T-cell (primary cell): Measurements from ENCODE around the gene WIPF2. TPM values are rescaled to one million over a fixed set of nuclear protein-coding genes. Genes with fewer than 3 reads are reported as not detected.
"Not testable (repeated sequence)": the region's sequence is repeated elsewhere in the genome, so short reads cannot be mapped to it uniquely, and the experiment has no call there.

ENCODE experiments used
- ATAC-seq, 4 experiments: fragments of 200-7000 bp in 3 of 4; fragments of 150-1000 bp in 1 of 4; cut with Tn5 transposase; replicated peaks in 1 of 4; 1 replicate in 3 of 4; 2 replicates in 1 of 4; pipeline ENCODE4 v1.10.0; 2021; ENCODE audit warnings: moderate library complexity in 3 of 4, mild to moderate bottlenecking in 2 of 4, moderate number of reproducible peaks in 1 of 4
- CTCF ChIA-PET, 2 donors: fragments of 300-600 bp; sonication (Branson Sonifier 250); formaldehyde crosslinking; loops; one replicate each; lab custom pipeline; 2022; ENCODE audit warnings: antibody characterized with exemption in 2 of 2; lab: Charles Lee
- POLR2A ChIA-PET, 2 donors: fragments of 300-600 bp; sonication (Branson Sonifier 250); formaldehyde crosslinking; loops; one replicate each; lab custom pipeline; 2022; ENCODE audit warnings: antibody characterized with exemption in 2 of 2; lab: Charles Lee
- DNase-seq, 35 experiments: peaks; one replicate each; pipeline versions ENCODE4 v3.0.0 to v3.0.0-alpha.2; 2013 to 2023
- H3K27ac ChIP-seq: one replicate; pipeline ENCODE4 v1.5.1; 2013; ENCODE audit warnings: low read length
- H3K27me3 ChIP-seq, 2 experiments: replicated peaks in 1 of 2; 1 replicate in 1 of 2; 2 replicates in 1 of 2; pipeline versions ENCODE4 v1.6.1 to v1.7.0; 2013; ENCODE audit warnings: low read length in 1 of 2, mixed read lengths in 1 of 2; ENCODE audit not compliant: control insufficient read depth in 2 of 2, insufficient read depth in 2 of 2; ENCODE audit errors: extremely low read depth in 1 of 2
- H3K36me3 ChIP-seq, 2 donors: 1 replicate in 1 of 2; 2 replicates in 1 of 2; pipeline versions ENCODE4 v1.6.1 to v1.7.0; 2013; ENCODE audit warnings: low read length in 1 of 2; ENCODE audit not compliant: control insufficient read depth in 2 of 2, insufficient read depth in 1 of 2; ENCODE audit errors: extremely low read depth in 1 of 2
- H3K4me1 ChIP-seq, 2 experiments: 1 replicate in 1 of 2; 2 replicates in 1 of 2; pipeline versions ENCODE4 v1.6.1 to v1.7.0; 2013; ENCODE audit warnings: low read length in 2 of 2, mixed read lengths in 1 of 2; ENCODE audit not compliant: insufficient read depth in 2 of 2, control insufficient read depth in 1 of 2; ENCODE audit errors: extremely low read depth in 1 of 2
- H3K4me3 ChIP-seq, 2 donors: 1 replicate in 1 of 2; 2 replicates in 1 of 2; pipeline versions ENCODE4 v1.5.1 to v1.7.0; 2013; ENCODE audit warnings: mild to moderate bottlenecking in 2 of 2, low read length in 1 of 2, moderate library complexity in 1 of 2; ENCODE audit not compliant: control insufficient read depth in 1 of 2; ENCODE audit errors: extremely low read depth in 1 of 2
- H3K9me3 ChIP-seq: 2 replicates; pipeline ENCODE4 v1.7.0; 2013
- H3K27ac Mint-ChIP-seq, 2 donors: one replicate each; pipeline ENCODE4 v1.8.0; 2020 to 2021; ENCODE audit warnings: mild to moderate bottlenecking in 2 of 2, mixed read lengths in 2 of 2
- H3K27me3 Mint-ChIP-seq, 2 donors: one replicate each; pipeline ENCODE4 v1.8.0; 2021 to 2022; ENCODE audit warnings: mixed read lengths in 2 of 2
- H3K36me3 Mint-ChIP-seq: one replicate; pipeline ENCODE4 v1.8.0; 2021; ENCODE audit warnings: mixed read lengths
- H3K4me1 Mint-ChIP-seq, 3 donors: one replicate each; pipeline ENCODE4 v1.8.0; 2020 to 2022; ENCODE audit warnings: mixed read lengths in 3 of 3, mild to moderate bottlenecking in 1 of 3
- H3K4me3 Mint-ChIP-seq, 3 donors: one replicate each; pipeline ENCODE4 v1.8.0; 2020 to 2022; ENCODE audit warnings: mild to moderate bottlenecking in 3 of 3, mixed read lengths in 3 of 3, moderate library complexity in 3 of 3
- H3K9me3 Mint-ChIP-seq, 3 donors: one replicate each; pipeline ENCODE4 v1.8.0; 2020 to 2022; ENCODE audit warnings: mixed read lengths in 3 of 3
- WGBS: methylation state at CpG from one replicate; pipeline ENCODE4 v1.1.5; 2013; ENCODE audit warnings: missing lambda C conversion rate; ENCODE audit not compliant: insufficient coverage; 5-methylcytosine and 5-hydroxymethylcytosine counted together
- total RNA-seq, 35 experiments: library from RNA in 6 of 35; stranded (reverse) in 6 of 35; fragments of 120-200 nt in 1 of 35; gene quantifications; one replicate each; pipeline versions ENCODE4 v1.2.1 to v1.2.4 and lab custom pipeline; 2013 to 2026

The WIPF2 gene
- total RNA-seq, 5 donors from 2014 or later (not counting 1 experiment from before 2014, with no cell fraction given), result 23.1 to 42.1 (median 32.1) TPM

DNA sequence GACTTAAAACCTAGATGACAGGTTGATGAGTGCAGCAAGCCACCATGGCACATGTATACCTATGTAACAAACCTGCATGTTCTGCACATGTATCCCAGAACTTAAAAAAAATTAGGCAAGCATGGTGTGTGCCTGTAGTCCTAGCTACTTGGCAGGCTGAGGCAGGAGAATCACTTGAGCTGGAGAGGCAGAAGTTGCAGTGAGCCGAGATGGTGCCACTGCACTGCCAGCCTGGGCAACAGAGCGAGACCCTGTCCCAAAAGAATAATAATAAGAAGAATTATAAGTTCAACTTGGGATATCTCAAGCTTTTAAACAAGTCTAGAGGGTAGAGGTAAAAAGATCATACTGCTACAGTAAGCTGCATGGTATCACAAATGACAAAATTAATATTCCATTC, 78.4 kb downstream of the WIPF2 start:
- no CpG with 5 or more reads among the region's 2 CpGs for WGBS
- H3K27me3 ChIP-seq, result no peaks in the 10 kb centered on the region
- no peak overlapping the region for H3K27ac Mint-ChIP-seq
- ChIA-PET CTCF (interaction anchor here in 1 of 2 donors (2.5 kb wide), 1 partner anchor 57 kb away, joined by 10 read pairs; no protein-coding TSS in a partner anchor), POLR2A (no interaction called here)
- no peaks in the 10 kb centered on the region for H3K4me1 ChIP-seq
- H3K4me3 ChIP-seq, result no peak overlapping the region
- no peak overlapping the region for H3K27ac ChIP-seq
- H3K9me3 Mint-ChIP-seq, result no peaks in the 10 kb centered on the region
- H3K4me1 Mint-ChIP-seq, result no peaks in the 10 kb centered on the region
- H3K36me3 Mint-ChIP-seq, result peaks cover 7% of the 10 kb centered on the region
- no peaks in the 10 kb centered on the region for H3K27me3 Mint-ChIP-seq
- DNase-seq (no peak), ATAC-seq (no peak)
- H3K36me3 ChIP-seq, result no peaks in the 10 kb centered on the region
- H3K4me3 Mint-ChIP-seq, result no peak overlapping the region
- no peaks in the 10 kb centered on the region for H3K9me3 ChIP-seq

DNA sequence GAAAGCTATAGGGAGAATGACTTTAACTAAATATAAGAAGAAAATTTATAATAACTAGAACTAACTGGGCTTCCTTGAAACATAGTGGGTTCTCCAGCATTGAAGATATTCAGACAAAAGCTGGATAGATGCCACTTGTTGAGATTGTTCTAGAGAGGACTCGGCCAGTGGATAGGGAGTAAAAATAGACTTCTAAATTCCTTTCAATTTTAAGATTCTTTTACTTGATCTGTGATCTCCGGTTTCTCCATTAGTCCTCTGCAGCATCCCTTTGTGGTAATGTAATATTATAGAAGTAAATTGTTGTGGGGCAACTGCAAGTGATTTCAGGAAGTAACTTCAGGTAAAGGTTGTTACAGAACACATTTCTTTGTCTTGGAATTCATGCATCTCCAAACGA, 79.6 kb downstream of the WIPF2 start:
- Mint-ChIP-seq H3K27me3 (no peaks in the 10 kb centered on the region), H3K27ac (no peak overlapping the region), H3K4me1 (peaks cover 7 to 10% (median 8%) of the 10 kb centered on the region in 3 donors), H3K4me3 (no peak overlapping the region), H3K36me3 (peaks cover 4% of the 10 kb centered on the region), H3K9me3 (no peaks in the 10 kb centered on the region)
- Histone ChIP-seq H3K36me3 (no peaks in the 10 kb centered on the region), H3K9me3 (no peaks in the 10 kb centered on the region), H3K4me3 (no peak overlapping the region), H3K4me1 (peaks cover 6 to 7% of the 10 kb centered on the region in 2 experiments), H3K27ac (no peak overlapping the region), H3K27me3 (no peaks in the 10 kb centered on the region)
- ChIA-PET CTCF (interaction anchor here (0.5 to 2.5 kb wide), 4 partner anchors 9 to 90 kb away, joined by 4 to 14 read pairs (median 8); no protein-coding TSS in a partner anchor), POLR2A (no interaction called here)
- no CpG with 5 or more reads among the region's 3 CpGs for WGBS
- ATAC-seq (no peak), DNase-seq (no peak)

DNA sequence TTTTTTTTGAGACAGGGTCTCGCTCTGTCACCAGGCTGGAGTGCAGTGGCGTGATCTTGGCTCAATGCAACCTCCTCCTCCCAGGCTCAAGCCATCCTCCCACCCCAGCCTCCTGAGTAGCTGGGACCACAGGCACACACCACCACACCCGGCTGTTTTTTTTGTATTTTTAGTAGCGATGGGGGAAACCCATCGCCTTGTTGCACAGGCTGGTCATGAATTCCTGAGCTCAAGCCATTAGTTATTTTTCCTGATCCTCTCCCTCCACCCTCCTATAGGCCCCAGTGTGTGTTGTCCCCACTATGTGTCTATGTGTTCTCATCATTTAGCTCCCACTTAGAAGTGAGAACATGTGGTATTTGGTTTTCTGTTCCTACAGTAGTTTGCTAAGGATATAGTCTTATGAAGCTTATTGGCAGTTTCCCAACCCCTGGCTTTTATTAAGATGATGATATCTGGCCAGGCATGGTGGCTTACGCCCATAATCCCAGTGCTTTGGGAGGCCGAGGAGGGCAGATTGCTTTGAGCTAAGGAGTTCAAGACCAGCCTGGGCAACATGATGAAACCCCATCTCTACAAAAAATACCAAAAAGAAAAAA, 80.2 kb downstream of the WIPF2 start:
- not testable (repeated sequence) for H3K9me3 ChIP-seq, H3K27ac Mint-ChIP-seq, H3K27ac ChIP-seq, H3K36me3 Mint-ChIP-seq, H3K4me3 ChIP-seq, H3K36me3 ChIP-seq, H3K9me3 Mint-ChIP-seq, ATAC-seq, H3K4me3 Mint-ChIP-seq, H3K27me3 ChIP-seq, DNase-seq, H3K27me3 Mint-ChIP-seq
- H3K4me1 ChIP-seq, result peaks cover 8 to 11% of the 10 kb centered on the region in 2 experiments
- WGBS, result no CpG with 5 or more reads among the region's 7 CpGs
- H3K4me1 Mint-ChIP-seq, result peaks cover 12 to 15% (median 14%) of the 10 kb centered on the region in 3 donors
- CTCF ChIA-PET, result interaction anchor here (0.5 to 2.5 kb wide), 13 partner anchors 8 to 491 kb away, joined by 3 to 14 read pairs (median 5); partner anchors contain the start of gene TOP2A (in 1 of the 2)
- POLR2A ChIA-PET, result interaction anchor here (0.6 to 1.0 kb wide), 3 partner anchors 11 to 56 kb away, joined by 3 to 10 read pairs (median 4); no protein-coding TSS in a partner anchor

DNA sequence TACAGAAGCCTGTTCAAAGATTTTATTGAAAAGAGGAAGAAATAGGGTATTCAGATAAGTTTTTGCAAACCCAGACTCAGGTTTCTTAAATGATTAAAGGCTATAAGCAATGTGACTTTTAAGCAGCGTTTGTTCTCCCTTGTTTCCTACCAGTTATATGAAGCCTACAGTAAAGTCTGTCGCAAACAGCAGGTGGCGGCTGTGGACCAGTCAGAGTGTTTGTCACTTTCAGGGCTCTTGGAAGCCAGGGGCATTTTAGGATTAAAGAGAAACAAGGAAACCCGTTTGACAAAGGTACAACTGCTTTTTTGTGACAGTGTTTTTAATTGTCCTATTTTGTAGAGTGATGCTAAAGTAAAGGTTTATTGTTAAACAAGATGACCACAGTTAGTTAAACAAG, 82.2 kb downstream of the WIPF2 start:
- Mint-ChIP-seq H3K27ac (no peak overlapping the region), H3K4me1 (peaks cover 14 to 16% (median 15%) of the 10 kb centered on the region in 3 donors), H3K4me3 (no peak overlapping the region), H3K9me3 (no peaks in the 10 kb centered on the region), H3K36me3 (no peaks in the 10 kb centered on the region), H3K27me3 (no peaks in the 10 kb centered on the region)
- 90% methylated on average over 4 of the region's 4 CpGs for WGBS
- no peak for ATAC-seq
- DNase-seq, result no peak
- H3K4me3 ChIP-seq, result no peak overlapping the region
- no peaks in the 10 kb centered on the region for H3K27me3 ChIP-seq
- CTCF ChIA-PET, result interaction anchor here (1.0 to 3.3 kb wide), 5 partner anchors 8 to 206 kb away, joined by 3 to 69 read pairs (median 7); partner anchors contain the start of gene TOP2A (in 1 of the 2)
- no peak overlapping the region for H3K27ac ChIP-seq
- no peaks in the 10 kb centered on the region for H3K9me3 ChIP-seq
- no peaks in the 10 kb centered on the region for H3K36me3 ChIP-seq
- POLR2A ChIA-PET, result no interaction called here
- H3K4me1 ChIP-seq, result peaks cover 10 to 13% of the 10 kb centered on the region in 2 experiments

DNA sequence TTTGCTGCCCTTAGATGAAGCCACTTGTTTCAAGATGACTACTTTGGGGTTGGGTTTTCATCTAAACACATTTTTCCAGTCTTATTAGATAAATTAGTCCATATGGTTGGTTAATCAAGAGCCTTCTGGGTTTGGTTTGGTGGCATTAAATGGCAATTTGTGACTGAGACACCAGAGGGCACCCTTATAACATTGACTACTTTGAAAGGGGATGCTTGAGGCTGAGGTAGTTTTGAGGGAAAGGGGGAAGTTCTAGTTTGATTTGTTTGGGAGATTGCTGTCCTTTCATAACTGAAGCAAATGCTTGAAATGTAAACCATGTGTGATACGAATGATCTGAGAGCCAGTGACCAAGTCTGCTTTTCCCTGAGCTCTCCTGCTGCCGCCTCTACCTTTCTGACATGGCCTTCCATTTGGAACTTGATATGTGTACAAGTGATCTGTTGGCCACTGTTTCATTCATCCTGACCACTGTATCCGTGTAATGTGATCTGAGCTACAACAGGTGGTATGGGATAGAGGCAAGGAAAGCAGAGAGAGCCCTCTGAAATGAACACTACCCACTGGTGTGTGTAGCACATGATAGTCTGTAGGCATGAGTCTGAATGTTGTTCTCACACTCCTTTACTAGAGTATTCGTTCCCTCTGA, 84.0 kb downstream of the WIPF2 start:
- no peak overlapping the region for H3K27ac ChIP-seq
- CTCF ChIA-PET, result interaction anchor here (0.7 to 3.3 kb wide), 14 partner anchors 10 to 426 kb away, joined by 3 to 69 read pairs (median 4); partner anchors contain the start of gene TOP2A (in 1 of the 2)
- H3K4me3 ChIP-seq, result no peak overlapping the region
- Mint-ChIP-seq H3K9me3 (no peaks in the 10 kb centered on the region), H3K4me1 (peaks cover 14 to 16% (median 15%) of the 10 kb centered on the region in 3 donors), H3K27ac (no peak overlapping the region), H3K27me3 (no peaks in the 10 kb centered on the region), H3K36me3 (no peaks in the 10 kb centered on the region), H3K4me3 (no peak overlapping the region)
- H3K36me3 ChIP-seq, result no peaks in the 10 kb centered on the region
- DNase-seq (peak in 19 of 35 experiments; percentile 33 to 83 (median 53)), ATAC-seq (peak in 3 of 4 experiments; percentile 58 to 62 (median 60))
- POLR2A ChIA-PET, result no interaction called here
- WGBS, result 50% methylated on average over 1 of the region's 4 CpGs
- H3K4me1 ChIP-seq, result peaks cover 28 to 31% of the 10 kb centered on the region in 2 experiments
- no peaks in the 10 kb centered on the region for H3K9me3 ChIP-seq
- H3K27me3 ChIP-seq, result no peaks in the 10 kb centered on the region

DNA sequence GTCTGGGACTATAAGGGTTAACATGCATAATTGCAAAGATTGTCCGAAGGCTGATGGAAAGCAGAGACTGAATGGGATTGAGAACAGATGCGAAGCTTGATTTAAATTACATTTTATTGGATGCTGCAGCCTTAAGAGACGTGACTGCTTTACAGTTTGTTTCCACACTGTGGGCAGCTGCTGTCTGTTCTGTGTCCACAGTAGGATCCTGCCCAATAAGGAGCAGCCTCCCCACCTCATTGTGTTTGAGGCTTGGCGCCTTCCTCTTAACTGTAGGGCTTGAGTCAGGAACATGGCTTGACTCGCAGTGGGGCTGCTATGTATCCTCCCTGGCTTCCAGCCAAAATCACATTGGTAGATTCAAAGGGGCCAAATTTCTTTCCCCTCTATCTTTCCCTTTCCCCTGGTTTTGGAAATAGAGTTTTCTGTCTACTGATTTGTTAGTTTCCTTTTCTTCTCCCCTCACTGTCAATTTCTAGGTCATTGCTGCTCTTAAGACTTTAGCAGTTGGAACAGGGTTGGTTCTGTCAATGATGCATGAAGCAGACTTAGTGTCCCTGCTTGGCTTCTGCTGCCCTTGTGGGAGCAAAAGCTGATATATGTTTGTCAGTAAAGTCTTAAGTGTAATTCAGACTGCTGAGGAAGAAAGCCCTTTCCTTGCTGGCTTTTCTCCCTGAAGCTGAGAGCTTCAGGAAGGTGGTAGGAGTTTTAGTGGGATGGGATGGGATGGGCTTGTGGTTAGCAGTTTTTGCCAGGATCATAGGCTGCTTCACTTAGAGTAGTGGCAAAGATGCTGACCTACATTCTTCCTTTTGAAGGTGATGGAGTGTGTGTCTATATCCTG, 84.8 kb downstream of the WIPF2 start:
- Mint-ChIP-seq H3K36me3 (no peaks in the 10 kb centered on the region), H3K27me3 (no peaks in the 10 kb centered on the region), H3K4me3 (no peak overlapping the region), H3K4me1 (peaks cover 14 to 16% (median 15%) of the 10 kb centered on the region in 3 donors), H3K27ac (no peak overlapping the region), H3K9me3 (no peaks in the 10 kb centered on the region)
- Histone ChIP-seq H3K27ac (no peak overlapping the region), H3K4me3 (no peak overlapping the region), H3K36me3 (no peaks in the 10 kb centered on the region), H3K9me3 (no peaks in the 10 kb centered on the region), H3K27me3 (no peaks in the 10 kb centered on the region), H3K4me1 (peaks cover 36 to 39% of the 10 kb centered on the region in 2 experiments)
- ATAC-seq, result no peak
- ChIA-PET CTCF (interaction anchor here (0.7 to 3.3 kb wide), 11 partner anchors 13 to 229 kb away, joined by 3 to 69 read pairs (median 4); no protein-coding TSS in a partner anchor), POLR2A (no interaction called here)
- no peak for DNase-seq
- WGBS, result 100% methylated on average over 3 of the region's 5 CpGs
